SU-DHL-6 (cell line): ENCODE data around the gene SH2B2.
A peak's percentile ranks its signal among the peaks of the same experiment; 100 is the strongest.

ENCODE experiments used
- H2AFZ ChIP-seq: fragments of 200-600 bp; sonication (generic); 2 replicates; pipeline ENCODE4 v1.6.1; 2014; ENCODE audit warnings: low read depth, mild to moderate bottlenecking, moderate library complexity, mixed read lengths, antibody characterized with exemption, low read length; ENCODE audit not compliant: severe bottlenecking
- H3F3A ChIP-seq: fragments of 200-600 bp; shearing (Covaris generic); 2 replicates; pipeline ENCODE4 v1.6.0; 2016; ENCODE audit warnings: antibody characterized with exemption, mild to moderate bottlenecking; ENCODE audit not compliant: insufficient read depth
- H3K27ac ChIP-seq: fragments of 200-600 bp; sonication (generic); 2 replicates; pipeline ENCODE4 v1.5.1; 2016; ENCODE audit warnings: low read depth, mild to moderate bottlenecking, low read length, moderate library complexity, mixed read lengths
- H3K27me3 ChIP-seq: fragments of 200-600 bp; sonication (generic), shearing (Covaris generic); 2 replicates; pipeline ENCODE4 v1.6.0; 2014; ENCODE audit warnings: mild to moderate bottlenecking, low read length
- H3K36me3 ChIP-seq: fragments of 200-600 bp; sonication (generic); 2 replicates; pipeline ENCODE4 v1.6.1; 2014; ENCODE audit warnings: mild to moderate bottlenecking, low read length, mixed read lengths
- H3K4me2 ChIP-seq: fragments of 300-600, 200-600 bp; shearing (Covaris generic), sonication (generic); 2 replicates; pipeline ENCODE4 v1.6.0; 2014; ENCODE audit warnings: low read length, low read depth, mild to moderate bottlenecking; ENCODE audit not compliant: poor library complexity, severe bottlenecking
- H3K4me3 ChIP-seq: fragments of 200-600 bp; sonication (generic); 2 replicates; pipeline ENCODE4 v1.5.1; 2014; ENCODE audit warnings: antibody characterized with exemption, low read length, mild to moderate bottlenecking, mixed read lengths; ENCODE audit not compliant: insufficient read depth, poor library complexity, severe bottlenecking
- H3K79me2 ChIP-seq: fragments of 200-600 bp; sonication (generic); 2 replicates; pipeline ENCODE4 v1.6.1; 2014; ENCODE audit warnings: mild to moderate bottlenecking, low read length, moderate library complexity; ENCODE audit not compliant: insufficient read depth
- H3K9ac ChIP-seq: fragments of 200-600 bp; sonication (generic); 2 replicates; pipeline ENCODE4 v1.7.0; 2014; ENCODE audit warnings: mild to moderate bottlenecking, low read length
- H3K9me2 ChIP-seq: fragments of 200-600 bp; sonication (generic); replicated peaks from 2 replicates; pipeline ENCODE4 v1.6.1; 2014; ENCODE audit warnings: low read length; ENCODE audit not compliant: insufficient read depth
- H3K9me3 ChIP-seq: fragments of 200-600 bp; sonication (generic); 2 replicates; pipeline ENCODE4 v1.6.1; 2014; ENCODE audit warnings: low read length, mixed read lengths; ENCODE audit not compliant: insufficient read depth
- H4K20me1 ChIP-seq: fragments of 200-600 bp; sonication (generic); 2 replicates; pipeline ENCODE4 v1.6.1; 2014; ENCODE audit warnings: low read depth, mild to moderate bottlenecking, antibody characterized with exemption, low read length, moderate library complexity, mixed read lengths
- CTCF ChIP-seq: fragments of 200-600 bp; sonication (generic); IDR thresholded peaks from one replicate; pipeline ENCODE4 v1.5.1; 2017; ENCODE audit warnings: antibody characterized with exemption, mild to moderate bottlenecking, low read length, moderate library complexity; ENCODE audit not compliant: insufficient read depth, poor library complexity, severe bottlenecking
- EZH2phosphoT487 ChIP-seq: fragments of 200-600 bp; sonication (generic), shearing (Covaris generic); conservative IDR thresholded peaks from 2 replicates; pipeline ENCODE4 v1.6.1; 2018; ENCODE audit warnings: mild to moderate bottlenecking, antibody characterized with exemption, low read length, moderate library complexity, mixed read lengths

The SH2B2 gene

GRCh38 chr7:102294589-102294988, 7.9 kb downstream of the SH2B2 start:
- Histone ChIP-seq H4K20me1 (peaks cover 9% of the 10 kb centered on the region; the same call in 1 of the 2 replicates), H2AFZ (no peak overlapping the region), H3K9me3 (no peaks in the 10 kb centered on the region), H3K9ac (peak overlapping the region; percentile 80), H3K79me2 (peaks cover 90% of the 10 kb centered on the region), H3K4me2 (peak overlapping the region; percentile 88), H3K9me2 (no peaks in the 10 kb centered on the region), H3K27ac (peak overlapping the region; percentile 93), H3K36me3 (no peaks in the 10 kb centered on the region), H3F3A (peaks cover 78% of the 10 kb centered on the region), H3K27me3 (no peaks in the 10 kb centered on the region), H3K4me3 (no peak overlapping the region)
- TF ChIP-seq EZH2phosphoT487, result no peak
- no peak for TF ChIP-seq CTCF

GRCh38 chr7:102295346-102296178, 8.9 kb downstream of the SH2B2 start:
- Histone ChIP-seq H3K9me2 (no peaks in the 10 kb centered on the region), H3K9ac (0 out of 2 replicates have a peak overlapping the region, but pooled peaks have one; percentile 80), H4K20me1 (peaks cover 9% of the 10 kb centered on the region; the same call in 1 of the 2 replicates), H3K27me3 (no peaks in the 10 kb centered on the region), H3F3A (peaks cover 77% of the 10 kb centered on the region), H2AFZ (no peak overlapping the region), H3K36me3 (no peaks in the 10 kb centered on the region), H3K4me2 (peak overlapping the region; percentile 88), H3K4me3 (no peak overlapping the region), H3K27ac (peak overlapping the region; percentile 93), H3K9me3 (no peaks in the 10 kb centered on the region), H3K79me2 (peaks cover 96% of the 10 kb centered on the region)
- TF ChIP-seq CTCF (no peak), EZH2phosphoT487 (no peak)

GRCh38 chr7:102296179-102296438, 9.4 kb downstream of the SH2B2 start:
- Histone ChIP-seq H3K27me3 (no peaks in the 10 kb centered on the region), H3K27ac (peak overlapping the region; percentile 93), H2AFZ (no peak overlapping the region), H3F3A (peaks cover 71% of the 10 kb centered on the region), H3K79me2 (peaks cover 91% of the 10 kb centered on the region), H3K4me3 (no peak overlapping the region), H3K36me3 (no peaks in the 10 kb centered on the region), H3K9ac (no peak overlapping the region), H3K9me3 (no peaks in the 10 kb centered on the region), H3K9me2 (no peaks in the 10 kb centered on the region), H3K4me2 (no peak overlapping the region), H4K20me1 (peaks cover 9% of the 10 kb centered on the region; the same call in 1 of the 2 replicates)
- TF ChIP-seq EZH2phosphoT487 (no peak), CTCF (no peak)
